Epithelial cell of alveolus of lung (primary cell): Measurements from ENCODE around the gene ERMP1. TPM values are rescaled to one million over a fixed set of nuclear protein-coding genes. Genes with fewer than 3 reads are reported as not detected.

Experiments used
- total RNA-seq: library from RNA; depleted of rRNA; stranded (reverse); fragments of >200 nt; gene quantifications from 2 replicates; pipeline ENCODE4 v1.2.1, GENCODE V29; 2015

Gene ERMP1, protein sequence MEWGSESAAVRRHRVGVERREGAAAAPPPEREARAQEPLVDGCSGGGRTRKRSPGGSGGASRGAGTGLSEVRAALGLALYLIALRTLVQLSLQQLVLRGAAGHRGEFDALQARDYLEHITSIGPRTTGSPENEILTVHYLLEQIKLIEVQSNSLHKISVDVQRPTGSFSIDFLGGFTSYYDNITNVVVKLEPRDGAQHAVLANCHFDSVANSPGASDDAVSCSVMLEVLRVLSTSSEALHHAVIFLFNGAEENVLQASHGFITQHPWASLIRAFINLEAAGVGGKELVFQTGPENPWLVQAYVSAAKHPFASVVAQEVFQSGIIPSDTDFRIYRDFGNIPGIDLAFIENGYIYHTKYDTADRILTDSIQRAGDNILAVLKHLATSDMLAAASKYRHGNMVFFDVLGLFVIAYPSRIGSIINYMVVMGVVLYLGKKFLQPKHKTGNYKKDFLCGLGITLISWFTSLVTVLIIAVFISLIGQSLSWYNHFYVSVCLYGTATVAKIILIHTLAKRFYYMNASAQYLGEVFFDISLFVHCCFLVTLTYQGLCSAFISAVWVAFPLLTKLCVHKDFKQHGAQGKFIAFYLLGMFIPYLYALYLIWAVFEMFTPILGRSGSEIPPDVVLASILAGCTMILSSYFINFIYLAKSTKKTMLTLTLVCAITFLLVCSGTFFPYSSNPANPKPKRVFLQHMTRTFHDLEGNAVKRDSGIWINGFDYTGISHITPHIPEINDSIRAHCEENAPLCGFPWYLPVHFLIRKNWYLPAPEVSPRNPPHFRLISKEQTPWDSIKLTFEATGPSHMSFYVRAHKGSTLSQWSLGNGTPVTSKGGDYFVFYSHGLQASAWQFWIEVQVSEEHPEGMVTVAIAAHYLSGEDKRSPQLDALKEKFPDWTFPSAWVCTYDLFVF
- 16.1 and 19.0 TPM in 2 replicates for total RNA-seq

DNA sequence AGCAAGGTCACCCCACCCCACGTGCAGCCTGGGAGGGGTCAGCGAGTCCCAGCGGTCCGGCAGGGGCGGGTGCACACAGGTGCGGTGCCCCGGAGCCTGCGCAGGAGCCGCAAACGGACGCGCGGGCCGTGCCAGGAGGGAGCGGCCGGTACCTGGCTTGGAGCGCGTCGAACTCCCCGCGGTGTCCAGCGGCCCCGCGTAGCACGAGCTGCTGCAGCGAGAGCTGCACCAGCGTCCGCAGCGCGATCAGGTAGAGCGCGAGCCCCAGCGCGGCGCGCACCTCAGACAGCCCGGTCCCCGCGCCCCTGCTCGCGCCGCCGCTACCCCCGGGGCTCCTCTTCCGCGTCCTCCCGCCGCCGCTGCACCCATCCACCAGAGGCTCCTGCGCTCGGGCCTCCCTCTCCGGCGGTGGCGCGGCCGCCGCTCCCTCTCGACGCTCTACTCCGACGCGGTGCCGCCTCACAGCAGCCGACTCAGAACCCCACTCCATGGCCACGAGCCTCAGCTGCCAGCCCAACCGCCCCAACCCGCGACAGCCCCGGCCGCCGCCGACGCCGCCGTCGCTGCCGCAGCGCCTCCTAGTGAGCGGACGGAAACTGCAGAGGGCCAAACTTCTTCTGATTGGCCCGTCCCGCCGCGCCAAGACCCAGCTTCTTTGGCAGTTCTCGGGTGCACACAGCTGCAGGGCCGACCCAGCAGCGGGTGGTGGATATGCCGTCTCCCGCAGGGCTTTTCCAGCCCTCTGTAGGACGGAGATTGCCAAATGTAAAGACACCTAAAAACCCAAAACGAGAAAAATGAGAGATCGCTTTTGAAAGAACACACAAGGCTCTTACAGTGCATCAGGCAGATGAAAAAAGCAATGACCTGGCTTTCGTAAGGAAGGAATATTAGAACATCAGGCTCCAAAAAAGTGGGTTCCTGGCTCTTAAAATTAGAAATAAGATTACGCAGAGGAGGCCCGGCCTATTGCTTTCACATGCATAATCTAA, at the start of gene ERMP1:
Gene ERMP1 (minus strand): TSS at position 580 of the 992 bp plus-strand sequence. CDS start 90 bp downstream, at position 490.

Other genes with a start within 250 kb of the ERMP1 start
- gene RIC1, start 204.0 kb downstream of the ERMP1 start, total RNA-seq: 19.1 and 25.7 TPM in 2 replicates
- gene MLANA, start 57.8 kb upstream of the ERMP1 start, total RNA-seq: not detected in 2 replicates
- gene RANBP6, start 182.5 kb upstream of the ERMP1 start, total RNA-seq: 15.5 and 16.7 TPM in 2 replicates